GM21515 (cell line): ENCODE data around the gene VWA5B2.

Source experiments
- ATAC-seq: cut with Tn5 transposase; IDR thresholded peaks from one replicate; pipeline ENCODE4 v1.9.1; 2021; ENCODE audit not compliant: unreplicated experiment

The VWA5B2 gene

DNA sequence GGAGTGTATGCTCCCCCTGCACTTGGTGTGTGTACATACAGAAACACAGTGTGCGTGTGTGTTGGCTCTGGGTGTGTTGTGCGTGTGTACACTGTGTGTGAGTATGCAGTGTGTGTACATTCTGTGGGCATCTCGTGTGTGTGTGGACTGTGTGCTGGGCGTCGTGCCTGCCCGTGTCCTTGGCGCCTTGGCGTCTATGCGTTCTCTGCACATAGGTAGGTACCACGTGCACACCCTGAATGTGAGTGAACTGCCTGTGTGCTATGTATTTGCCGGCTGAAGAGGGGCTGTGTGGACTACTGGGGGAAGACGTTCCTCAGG, 46.0 kb downstream of the VWA5B2 start:
- ATAC-seq, result no peak

DNA sequence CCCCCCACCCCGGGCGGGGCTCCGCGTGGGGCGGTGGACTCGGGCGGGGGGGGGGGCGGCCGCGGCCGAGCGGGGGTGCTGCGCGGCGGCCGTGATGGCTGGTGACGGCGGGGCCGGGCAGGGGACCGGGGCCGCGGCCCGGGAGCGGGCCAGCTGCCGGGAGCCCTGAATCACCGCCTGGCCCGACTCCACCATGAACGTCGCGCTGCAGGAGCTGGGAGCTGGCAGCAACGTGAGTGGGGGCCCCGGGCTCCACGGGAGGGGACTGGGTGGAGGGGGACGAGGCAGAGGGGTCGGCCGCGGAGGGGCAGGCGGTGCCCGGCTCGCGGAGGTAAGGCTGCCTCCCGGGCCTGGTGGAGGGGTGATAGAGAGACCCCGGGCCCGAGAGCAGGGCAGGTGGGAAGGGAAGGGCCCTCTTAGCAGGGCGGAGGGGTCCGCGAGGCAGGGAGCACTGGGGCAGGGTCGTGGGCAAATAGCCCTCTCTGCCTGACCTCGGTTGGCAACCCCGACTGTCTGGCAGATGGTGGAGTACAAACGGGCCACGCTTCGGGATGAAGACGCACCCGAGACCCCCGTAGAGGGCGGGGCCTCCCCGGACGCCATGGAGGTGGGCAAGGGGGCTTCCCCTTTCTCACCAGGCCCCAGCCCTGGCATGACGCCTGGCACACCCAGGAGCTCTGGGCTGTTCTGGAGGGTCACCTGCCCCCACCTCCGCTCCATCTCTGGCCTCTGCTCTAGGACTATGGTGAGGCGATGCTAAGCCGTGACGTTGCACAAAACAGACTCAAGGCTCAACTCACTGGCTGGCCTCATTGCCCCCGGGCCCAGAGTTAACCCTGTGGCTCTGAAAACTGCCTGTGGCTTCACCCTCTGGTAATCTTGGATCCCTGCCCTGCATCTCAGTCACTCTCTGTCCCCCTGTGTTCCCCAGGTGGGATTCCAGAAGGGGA, 46.9 kb downstream of the VWA5B2 start, which contains the start of gene ECE2:
Gene ECE2 (plus strand): TSS at position 62 of the 950 bp plus-strand sequence. CDS start 132 bp downstream, at position 194.
- ATAC-seq, result no peak

DNA sequence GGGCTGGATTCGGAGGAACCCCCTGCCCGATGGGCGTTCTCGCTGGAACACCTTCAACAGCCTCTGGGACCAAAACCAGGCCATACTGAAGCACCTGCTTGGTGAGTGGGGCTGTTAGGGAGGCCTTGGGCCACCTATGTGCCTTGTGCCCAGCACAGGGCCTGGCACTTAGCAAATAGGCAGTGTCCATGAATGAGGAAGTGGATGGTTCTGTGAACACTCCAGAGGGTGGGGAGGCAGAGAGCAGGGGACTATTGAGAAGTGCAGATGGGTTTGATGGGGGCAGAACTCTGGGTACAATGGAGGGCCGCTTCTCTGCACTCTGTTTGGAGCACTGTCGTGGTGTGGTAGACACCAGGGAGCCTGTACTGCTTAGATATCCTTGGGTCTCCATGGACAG, 48.0 kb downstream of the VWA5B2 start:
- no peak for ATAC-seq

DNA sequence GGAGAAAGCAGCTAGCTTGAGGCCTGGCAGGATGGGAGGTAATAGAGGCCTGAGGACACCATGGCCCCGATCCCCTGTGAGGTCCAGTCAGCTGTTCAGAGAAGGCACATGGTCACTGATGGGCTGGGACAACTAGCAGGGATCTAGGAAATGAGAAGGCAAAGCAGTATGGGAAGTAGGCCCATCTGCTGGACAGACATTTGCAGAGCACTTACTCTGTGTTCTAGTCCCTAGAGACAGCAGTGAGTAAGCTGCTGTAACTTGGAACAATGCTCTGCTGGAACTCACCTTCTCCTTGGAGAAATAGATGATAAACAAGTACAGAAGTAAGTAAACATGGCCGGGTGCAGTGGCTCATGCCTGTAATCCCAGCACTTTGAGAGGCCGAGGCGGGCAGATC, 53.6 kb downstream of the VWA5B2 start:
- no peak for ATAC-seq

DNA sequence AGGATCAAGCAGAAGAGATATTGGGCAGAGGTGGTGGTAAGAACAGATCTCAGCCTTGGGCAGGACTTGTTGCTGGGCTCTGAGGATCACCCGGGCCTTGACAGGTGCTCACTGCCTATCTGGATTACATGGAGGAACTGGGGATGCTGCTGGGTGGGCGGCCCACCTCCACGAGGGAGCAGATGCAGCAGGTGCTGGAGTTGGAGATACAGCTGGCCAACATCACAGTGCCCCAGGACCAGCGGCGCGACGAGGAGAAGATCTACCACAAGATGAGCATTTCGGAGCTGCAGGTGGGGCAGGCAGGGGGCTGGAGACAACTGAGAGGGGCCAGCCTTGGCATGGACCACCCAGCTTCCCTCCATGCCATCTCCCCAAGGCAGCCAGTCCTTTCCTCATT, 54.3 kb downstream of the VWA5B2 start:
- ATAC-seq, result no peak

DNA sequence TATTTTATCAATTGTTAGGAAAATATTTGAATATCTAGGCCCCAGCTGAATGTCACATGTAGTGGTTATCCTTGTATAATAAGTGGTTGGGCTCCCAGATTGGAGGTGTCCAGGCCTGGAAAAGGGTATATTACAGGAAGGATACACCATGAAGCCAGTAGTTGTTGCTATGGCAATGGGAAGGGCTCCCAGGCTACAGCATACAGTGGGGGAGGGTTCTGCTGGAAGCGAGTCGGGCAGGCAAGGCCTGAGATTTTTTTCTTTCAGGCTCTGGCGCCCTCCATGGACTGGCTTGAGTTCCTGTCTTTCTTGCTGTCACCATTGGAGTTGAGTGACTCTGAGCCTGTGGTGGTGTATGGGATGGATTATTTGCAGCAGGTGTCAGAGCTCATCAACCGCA, 55.3 kb downstream of the VWA5B2 start:
- ATAC-seq, result no peak

DNA sequence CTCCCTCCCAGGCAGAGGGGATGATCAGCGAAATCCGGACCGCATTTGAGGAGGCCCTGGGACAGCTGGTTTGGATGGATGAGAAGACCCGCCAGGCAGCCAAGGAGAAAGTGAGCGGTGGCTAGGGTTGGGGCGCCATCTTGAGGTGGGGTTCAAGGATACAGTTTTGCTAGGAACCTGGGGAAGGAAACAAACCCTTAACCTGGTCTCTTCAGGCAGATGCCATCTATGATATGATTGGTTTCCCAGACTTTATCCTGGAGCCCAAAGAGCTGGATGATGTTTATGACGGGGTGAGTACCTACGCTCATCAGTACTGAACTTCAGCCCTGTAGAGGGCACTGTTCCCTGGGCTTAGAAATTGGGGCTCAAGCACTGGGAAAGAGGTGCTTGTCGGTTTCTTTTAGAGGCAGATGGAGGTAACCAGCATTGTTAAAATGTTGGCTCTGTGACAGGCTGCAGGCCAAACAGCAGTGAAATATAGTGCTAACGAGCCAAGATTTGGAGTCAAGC, 60.1 kb downstream of the VWA5B2 start:
- ATAC-seq, result peak; percentile 43

DNA sequence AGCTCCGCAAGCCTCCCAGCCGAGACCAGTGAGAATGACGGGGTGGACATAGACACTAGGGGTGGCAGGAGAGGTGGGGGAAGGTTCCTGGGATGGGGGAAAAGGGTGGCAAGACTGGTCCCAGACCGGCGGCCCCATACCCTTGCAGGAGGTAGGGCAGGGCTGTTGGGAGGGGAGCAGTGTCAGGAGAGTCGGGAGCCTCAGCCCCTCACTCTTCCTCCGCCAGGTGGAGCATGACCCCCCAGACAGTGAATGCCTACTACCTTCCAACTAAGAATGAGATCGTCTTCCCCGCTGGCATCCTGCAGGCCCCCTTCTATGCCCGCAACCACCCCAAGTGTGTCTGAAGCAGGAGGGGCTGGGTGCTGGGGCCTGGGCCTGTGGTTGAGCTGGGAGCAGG, 60.9 kb downstream of the VWA5B2 start:
- no peak for ATAC-seq

DNA sequence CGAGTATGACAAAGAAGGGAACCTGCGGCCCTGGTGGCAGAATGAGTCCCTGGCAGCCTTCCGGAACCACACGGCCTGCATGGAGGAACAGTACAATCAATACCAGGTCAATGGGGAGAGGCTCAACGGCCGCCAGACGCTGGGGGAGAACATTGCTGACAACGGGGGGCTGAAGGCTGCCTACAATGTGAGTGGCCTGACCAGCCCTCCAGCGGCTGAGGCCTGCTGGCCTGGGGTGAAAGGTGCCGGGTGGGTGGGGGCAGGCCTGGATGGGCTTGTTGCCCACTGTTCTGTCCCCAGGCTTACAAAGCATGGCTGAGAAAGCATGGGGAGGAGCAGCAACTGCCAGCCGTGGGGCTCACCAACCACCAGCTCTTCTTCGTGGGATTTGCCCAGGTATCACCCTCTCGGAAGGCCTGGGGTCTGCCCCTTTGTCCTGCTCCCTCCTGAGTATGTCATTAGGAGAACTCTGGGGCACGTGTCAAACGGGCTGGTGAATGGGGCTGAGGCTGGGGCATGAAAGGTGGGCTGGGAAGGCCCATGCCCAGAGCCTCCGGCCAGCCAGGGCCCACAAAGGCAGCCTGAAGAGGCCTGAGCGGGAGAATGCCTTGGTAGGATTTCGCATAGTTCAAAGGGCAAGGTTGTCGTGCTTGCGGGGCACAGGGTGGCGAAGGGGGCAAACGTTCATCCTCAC, 61.8 kb downstream of the VWA5B2 start:
- no peak for ATAC-seq
